ENCODE results near the gene SPNS2. TPM values are rescaled to one million over a fixed set of nuclear protein-coding genes. Genes with fewer than 3 reads are reported as not detected.

The SPNS2 gene
- total RNA-seq, 1 experiment from 2014 or later, result 1.9 TPM

GRCh38 chr17:4501295-4501949 is 2.7 kb downstream of the SPNS2 start:
- Histone ChIP-seq H3K9me3 (ENCODE audit: control insufficient read depth, insufficient read depth, low read depth, low read length) (no peaks in the 10 kb centered on the region), H3K27me3 (ENCODE audit: control insufficient read depth, insufficient read depth, low read length) (no peaks in the 10 kb centered on the region), H3K36me3 (ENCODE audit: control insufficient read depth, insufficient read depth, low read length) (no peaks in the 10 kb centered on the region), H3K27ac (ENCODE audit: low read length) (no peak overlapping the region), H3K4me1 (ENCODE audit: control insufficient read depth, insufficient read depth, low read length) (no peaks in the 10 kb centered on the region), H3K4me3 (ENCODE audit: low read depth in 2 of 2, low read length in 2 of 2) (no peak overlapping the region)
- CTCF ChIA-PET, result no interaction called here
- no peak for DNase-seq (ENCODE audit: low read depth, low spot score)
- TF ChIP-seq REST (IDR thresholded peaks at IDR 0.05; ENCODE audit: insufficient read depth in 1 of 2, low read depth in 2 of 2, low read length in 1 of 2), result no peak
- TF ChIP-seq TCF7L2 (IDR thresholded peaks at IDR 0.05; ENCODE audit: low read depth, low read length), result no peak
- TF ChIP-seq SIN3A (IDR thresholded peaks at IDR 0.05; ENCODE audit: borderline replicate concordance, insufficient read depth, low read depth, low read length), result no peak
- TF ChIP-seq CTCF (IDR thresholded peaks at IDR 0.05), result no peak
- no peak for TF ChIP-seq POLR2AphosphoS5 (IDR thresholded peaks at IDR 0.05; ENCODE audit: low read depth, low read length)
- POLR2A ChIA-PET, result no interaction called here
- in situ Hi-C loops (cut with HindIII; ENCODE audit: low pct_unique_long_range_greater_than_20kb, low sequenced_read_pairs), result no loop called here
- BruUV-seq (replicated peaks), result no TSS peak
- intact Hi-C loops (cut with micrococcal nuclease; ENCODE audit: unreplicated experiment), result no loop called here
- ATAC-seq, result no peak

- CTCF ChIA-PET, result no interaction called here
- no peaks in the 10 kb centered on the region for H3K27me3 ChIP-seq (ENCODE audit: control insufficient read depth, insufficient read depth, low read length)
- POLR2A ChIA-PET, result no interaction called here
- in situ Hi-C loops (cut with HindIII; ENCODE audit: low pct_unique_long_range_greater_than_20kb, low sequenced_read_pairs), result no loop called here
- ATAC-seq (no peak), DNase-seq (ENCODE audit: low read depth, low spot score) (no peak)
- TF ChIP-seq TCF7L2 (IDR thresholded peaks at IDR 0.05; ENCODE audit: low read depth, low read length) (no peak), SIN3A (IDR thresholded peaks at IDR 0.05; ENCODE audit: borderline replicate concordance, insufficient read depth, low read depth, low read length) (no peak), CTCF (IDR thresholded peaks at IDR 0.05) (no peak), REST (IDR thresholded peaks at IDR 0.05; ENCODE audit: insufficient read depth in 1 of 2, low read depth in 2 of 2, low read length in 1 of 2) (no peak), POLR2AphosphoS5 (IDR thresholded peaks at IDR 0.05; ENCODE audit: low read depth, low read length) (no peak)
- H3K9me3 ChIP-seq (ENCODE audit: control insufficient read depth, insufficient read depth, low read depth, low read length), result no peaks in the 10 kb centered on the region
- intact Hi-C loops (cut with micrococcal nuclease; ENCODE audit: unreplicated experiment), result no loop called here
- no peaks in the 10 kb centered on the region for H3K4me1 ChIP-seq (ENCODE audit: control insufficient read depth, insufficient read depth, low read length)
- H3K4me3 ChIP-seq (ENCODE audit: low read depth in 2 of 2, low read length in 2 of 2), result no peak overlapping the region
- no peak overlapping the region for H3K27ac ChIP-seq (ENCODE audit: low read length)
- BruUV-seq (replicated peaks), result no TSS peak
- no peaks in the 10 kb centered on the region for H3K36me3 ChIP-seq (ENCODE audit: control insufficient read depth, insufficient read depth, low read length)
These were observed 3.9 kb downstream of the SPNS2 start for GRCh38 chr17:4502466-4503154.

All from Panc1 (cell line).